GM12892 (cell line): ENCODE results near the gene CYRIA.

Source experiments
- POLR2A ChIP-seq: IDR thresholded peaks from 2 replicates; pipeline ENCODE4 v1.6.1; 2011; ENCODE audit warnings: low read depth, low read length, control low read depth
- POLR2AphosphoS5 ChIP-seq: IDR thresholded peaks from 2 replicates; pipeline ENCODE4 v1.6.1; 2011; ENCODE audit warnings: low read depth, low read length, control low read depth
- TAF1 ChIP-seq: IDR thresholded peaks from 2 replicates; pipeline ENCODE4 v1.6.1; 2011; ENCODE audit warnings: low read depth, mild to moderate bottlenecking, control low read depth, low read length, borderline replicate concordance

- TF ChIP-seq POLR2A: no peak
- no peak for TF ChIP-seq POLR2AphosphoS5
- TF ChIP-seq TAF1: no peak
These were observed 2.3 kb downstream of the CYRIA start for GRCh38 chr2:16663121-16663905.
